AG04450 (cell line): ENCODE measurements around the gene TSPOAP1. TPM values are rescaled to one million over a fixed set of nuclear protein-coding genes. Genes with fewer than 3 reads are reported as not detected.

Experiments
- CTCF ChIA-PET: fragments of 300-600, 350-600 bp; formaldehyde crosslinking; extraction: SDS; loops from one replicate; lab custom pipeline; 2022; ENCODE audit warnings: antibody characterized with exemption, inconsistent platforms; lab: Charles Lee
- POLR2A ChIA-PET: fragments of 350-600 bp; formaldehyde crosslinking; extraction: SDS; loops from one replicate; lab custom pipeline; 2021; ENCODE audit warnings: antibody characterized with exemption, inconsistent platforms; lab: Yijun Ruan, JAX
- DNase-seq: peaks from one replicate; pipeline ENCODE4 v3.0.0-alpha.2; 2011; ENCODE audit warnings: low read depth, low spot score
- H3K27ac ChIP-seq: one replicate; pipeline ENCODE4 v1.5.1; 2012; ENCODE audit warnings: low read depth, low read length, control low read depth
- H3K27me3 ChIP-seq: one replicate; pipeline ENCODE4 v1.6.0; 2012; ENCODE audit warnings: low read length; ENCODE audit not compliant: control insufficient read depth, insufficient read depth
- H3K4me3 ChIP-seq: 2 replicates; pipeline ENCODE4 v1.5.1; 2011; ENCODE audit warnings: mild to moderate bottlenecking, low read depth, low read length, control low read depth
- H3K9me3 ChIP-seq: 2 replicates; pipeline ENCODE4 v1.5.1; 2012; ENCODE audit warnings: low read length; ENCODE audit not compliant: control insufficient read depth, insufficient read depth
- CTCF ChIP-seq: IDR thresholded peaks from 2 replicates; pipeline ENCODE4 v1.5.1; 2011; ENCODE audit warnings: low read depth, low read length, control low read depth, inconsistent platforms
- polyA plus RNA-seq: library from polyadenylated mRNA; depleted of rRNA; stranded (reverse); fragments of >200 nt; gene quantifications from 2 replicates; pipeline ENCODE4 v1.2.3, GENCODE V29; 2011

Gene TSPOAP1
- polyA plus RNA-seq, 1 experiment = 1.7 TPM

- ChIA-PET POLR2A (no interaction called here), CTCF (interaction anchor here (0.6 to 2.9 kb wide), 2 partner anchors 11 to 131 kb away, joined by 3 to 15 read pairs; no protein-coding TSS in a partner anchor)
- H3K4me3 ChIP-seq = no peak overlapping the region
- no peak for DNase-seq
- no peaks in the 10 kb centered on the region for H3K27me3 ChIP-seq
- no peak overlapping the region for H3K27ac ChIP-seq
- no peaks in the 10 kb centered on the region; the same call in 1 of the 2 replicates for H3K9me3 ChIP-seq
- no peak for TF ChIP-seq CTCF
These were observed 22.3 kb downstream of the TSPOAP1 start for GRCh38 chr17:58306131-58306951.

DNA sequence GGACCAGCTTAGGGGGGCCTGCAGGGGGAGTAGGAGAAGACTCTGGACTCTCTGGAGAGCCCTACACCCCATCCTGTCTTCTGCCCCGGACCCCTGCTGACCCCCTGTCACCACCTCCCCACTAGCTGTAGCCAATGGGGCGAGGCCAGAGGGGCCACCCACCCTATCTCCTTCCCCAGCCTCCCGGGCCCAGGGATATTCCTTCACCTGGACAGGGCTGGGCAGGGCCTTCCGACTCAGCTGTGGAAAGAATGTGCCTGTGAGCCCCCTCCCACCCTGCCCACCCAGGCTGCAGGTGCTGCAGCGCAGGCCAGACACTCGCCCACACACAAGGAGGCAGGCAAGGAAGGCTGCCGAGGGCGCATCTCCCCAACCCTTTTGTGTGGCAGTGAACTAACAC lies 23.0 kb downstream of the TSPOAP1 start:
- Histone ChIP-seq H3K9me3 (no peaks in the 10 kb centered on the region; the same call in 1 of the 2 replicates), H3K27me3 (peaks cover 2% of the 10 kb centered on the region), H3K4me3 (no peak overlapping the region), H3K27ac (no peak overlapping the region)
- POLR2A ChIA-PET = no interaction called here
- CTCF ChIA-PET = interaction anchor here (0.6 to 2.9 kb wide), 3 partner anchors 12 to 132 kb away, joined by 3 to 15 read pairs (median 9); partner anchors contain the start of gene RNF43
- TF ChIP-seq CTCF = no peak
- DNase-seq = no peak

GRCh38 chr17:58304750-58305486 lies 23.7 kb downstream of the TSPOAP1 start:
- CTCF ChIA-PET = interaction anchor here (0.7 to 2.9 kb wide), 6 partner anchors 10 to 132 kb away, joined by 3 to 15 read pairs (median 6); partner anchors contain the start of gene RNF43
- TF ChIP-seq CTCF = no peak
- H3K27me3 ChIP-seq = peaks cover 2% of the 10 kb centered on the region
- H3K27ac ChIP-seq = no peak overlapping the region
- no peak for DNase-seq
- H3K4me3 ChIP-seq = no peak overlapping the region
- no peaks in the 10 kb centered on the region; the same call in 1 of the 2 replicates for H3K9me3 ChIP-seq
- POLR2A ChIA-PET = no interaction called here

GRCh38 chr17:58303971-58304749 lies 24.4 kb downstream of the TSPOAP1 start:
- Histone ChIP-seq H3K27ac (no peak overlapping the region), H3K4me3 (no peak overlapping the region), H3K27me3 (peaks cover 2% of the 10 kb centered on the region), H3K9me3 (no peaks in the 10 kb centered on the region; the same call in 1 of the 2 replicates)
- CTCF ChIA-PET = interaction anchor here (0.6 to 2.9 kb wide), 11 partner anchors 11 to 150 kb away, joined by 3 to 15 read pairs (median 4); partner anchors contain the start of gene RNF43
- no peak for DNase-seq
- peak; percentile 74 for TF ChIP-seq CTCF
- POLR2A ChIA-PET = interaction anchor here (1.0 kb wide), 1 partner anchor 48 kb away, joined by 4 read pairs; the partner anchor contains the start of gene SUPT4H1
